GM12864 (cell line): ENCODE data around the gene LCT.

Source experiments
- DNase-seq: peaks from one replicate; pipeline ENCODE4 v3.0.0-alpha.2; 2011; ENCODE audit warnings: low read depth
- H3K4me3 ChIP-seq: 2 replicates; pipeline ENCODE4 v1.5.1; 2011; ENCODE audit warnings: mild to moderate bottlenecking, low read depth, low read length, control low read depth
- TF ChIP-seq, protein P1 (sequence below): IDR thresholded peaks from 2 replicates; pipeline ENCODE4 v1.5.1; 2011; ENCODE audit warnings: low read depth, mild to moderate bottlenecking, moderate library complexity, low read length, control low read depth, inconsistent platforms; ENCODE audit errors: missing control alignments

Gene LCT

DNA sequence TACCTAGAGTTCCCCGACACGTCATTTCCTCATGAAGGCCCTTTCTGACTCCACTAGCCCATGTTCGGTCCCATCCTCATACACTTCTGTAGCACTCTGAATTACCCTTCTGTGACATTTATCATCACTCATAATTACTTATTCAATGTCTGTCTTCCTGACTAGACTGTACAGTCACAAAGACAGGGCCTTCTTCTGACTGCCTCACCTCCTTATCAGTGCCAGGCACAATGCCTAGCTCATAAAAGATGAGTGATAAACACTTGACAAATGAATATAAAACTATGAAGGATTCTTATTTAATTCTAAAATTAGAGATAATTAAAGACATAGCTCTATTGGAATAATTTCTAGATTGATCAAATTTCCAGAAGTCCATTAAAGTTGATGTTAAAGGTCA lies 96.8 kb downstream of the LCT start:
- no peak for DNase-seq
- no peak overlapping the region for H3K4me3 ChIP-seq
- TF ChIP-seq, protein P1, sequence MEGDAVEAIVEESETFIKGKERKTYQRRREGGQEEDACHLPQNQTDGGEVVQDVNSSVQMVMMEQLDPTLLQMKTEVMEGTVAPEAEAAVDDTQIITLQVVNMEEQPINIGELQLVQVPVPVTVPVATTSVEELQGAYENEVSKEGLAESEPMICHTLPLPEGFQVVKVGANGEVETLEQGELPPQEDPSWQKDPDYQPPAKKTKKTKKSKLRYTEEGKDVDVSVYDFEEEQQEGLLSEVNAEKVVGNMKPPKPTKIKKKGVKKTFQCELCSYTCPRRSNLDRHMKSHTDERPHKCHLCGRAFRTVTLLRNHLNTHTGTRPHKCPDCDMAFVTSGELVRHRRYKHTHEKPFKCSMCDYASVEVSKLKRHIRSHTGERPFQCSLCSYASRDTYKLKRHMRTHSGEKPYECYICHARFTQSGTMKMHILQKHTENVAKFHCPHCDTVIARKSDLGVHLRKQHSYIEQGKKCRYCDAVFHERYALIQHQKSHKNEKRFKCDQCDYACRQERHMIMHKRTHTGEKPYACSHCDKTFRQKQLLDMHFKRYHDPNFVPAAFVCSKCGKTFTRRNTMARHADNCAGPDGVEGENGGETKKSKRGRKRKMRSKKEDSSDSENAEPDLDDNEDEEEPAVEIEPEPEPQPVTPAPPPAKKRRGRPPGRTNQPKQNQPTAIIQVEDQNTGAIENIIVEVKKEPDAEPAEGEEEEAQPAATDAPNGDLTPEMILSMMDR = no peak
